ENCODE results near the gene SOBP. TPM values are rescaled to one million over a fixed set of nuclear protein-coding genes. Genes with fewer than 3 reads are reported as not detected.

The SOBP gene
- total RNA-seq, 2 donors from 2014 or later: 0.97 TPM; not detected in 1

DNA sequence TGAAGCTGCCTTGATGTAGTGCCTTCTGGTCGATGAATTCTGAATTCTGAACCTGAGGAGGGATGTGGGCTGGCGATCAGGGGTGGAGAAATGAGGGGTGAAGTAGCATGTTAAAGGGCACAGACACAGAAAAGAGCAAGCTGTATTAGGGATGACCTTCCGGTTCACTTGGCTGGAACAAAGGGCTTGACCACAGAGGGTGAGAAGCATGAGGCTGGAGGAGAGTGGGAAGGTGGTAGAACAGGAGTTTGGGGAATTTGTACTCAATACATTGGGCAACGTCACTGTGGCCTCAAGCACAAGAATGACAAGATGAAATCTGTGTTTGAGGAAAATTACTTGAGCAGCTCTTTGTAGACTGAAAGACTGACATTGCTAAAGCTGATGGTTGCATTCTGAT is 155.8 kb downstream of the SOBP start:
- Mint-ChIP-seq H3K36me3 (no peaks in the 10 kb centered on the region), H3K9me3 (no peaks in the 10 kb centered on the region), H3K27ac (no peak overlapping the region)
- no peak for ATAC-seq
- no peak for DNase-seq (ENCODE audit: low spot score in 2 of 2)

DNA sequence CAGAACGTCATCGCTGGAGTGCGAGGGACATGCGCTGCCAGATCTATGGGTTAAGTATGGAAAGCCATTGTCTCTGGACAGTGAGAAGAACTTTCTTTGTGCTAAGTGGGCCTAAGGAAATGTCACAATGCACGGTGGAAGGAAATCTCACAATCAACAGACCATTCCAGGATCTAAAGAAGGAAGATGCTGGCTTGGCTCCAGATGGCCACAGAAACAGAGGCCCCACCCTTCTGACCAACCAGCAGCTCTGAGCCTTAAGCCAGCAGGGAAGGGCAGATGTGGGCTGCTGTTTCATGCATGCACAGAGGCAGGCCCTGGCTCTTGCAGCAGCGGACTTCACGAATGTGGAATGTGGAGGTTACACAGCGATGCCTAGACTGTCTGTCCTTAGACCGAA is 156.3 kb downstream of the SOBP start:
- no peak for DNase-seq (ENCODE audit: low spot score in 2 of 2)
- H3K9me3 Mint-ChIP-seq: no peaks in the 10 kb centered on the region
- ATAC-seq: no peak
- H3K36me3 Mint-ChIP-seq: no peaks in the 10 kb centered on the region
- H3K27ac Mint-ChIP-seq: no peak overlapping the region

DNA sequence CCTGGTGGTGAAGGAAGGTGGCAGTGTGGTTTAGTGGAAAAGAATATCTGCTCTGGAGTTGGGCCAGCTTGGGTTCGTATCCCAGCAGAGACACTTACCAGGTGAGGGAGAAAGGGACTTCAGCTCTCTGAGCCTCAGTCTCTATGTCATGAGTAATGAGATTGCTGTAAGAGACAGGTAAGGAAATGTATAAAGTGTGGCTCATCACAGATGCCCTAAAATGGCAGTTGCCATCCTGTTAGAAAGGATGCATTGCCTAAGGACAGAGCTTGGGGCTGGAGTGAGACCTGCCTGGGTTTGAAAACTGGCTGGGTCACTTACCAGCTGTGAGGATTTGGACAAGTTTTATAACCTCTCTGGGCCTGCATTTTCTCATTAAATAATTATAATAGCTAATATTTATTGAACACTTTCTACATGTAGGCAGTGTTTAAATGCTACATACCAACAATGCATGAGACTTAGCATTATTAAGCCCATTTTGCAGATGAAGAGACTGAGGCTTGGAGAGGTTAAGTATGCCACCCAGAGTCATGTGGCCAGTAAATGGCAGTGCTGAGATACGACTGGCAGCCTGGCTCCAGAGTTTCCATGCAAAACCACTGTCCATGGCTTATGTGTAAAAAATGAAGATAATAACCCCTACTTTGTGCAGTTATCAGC is 157.0 kb downstream of the SOBP start:
- Mint-ChIP-seq H3K36me3 (no peaks in the 10 kb centered on the region), H3K9me3 (no peaks in the 10 kb centered on the region), H3K27ac (no peak overlapping the region)
- no peak for DNase-seq (ENCODE audit: low spot score in 2 of 2)
- no peak for ATAC-seq

DNA sequence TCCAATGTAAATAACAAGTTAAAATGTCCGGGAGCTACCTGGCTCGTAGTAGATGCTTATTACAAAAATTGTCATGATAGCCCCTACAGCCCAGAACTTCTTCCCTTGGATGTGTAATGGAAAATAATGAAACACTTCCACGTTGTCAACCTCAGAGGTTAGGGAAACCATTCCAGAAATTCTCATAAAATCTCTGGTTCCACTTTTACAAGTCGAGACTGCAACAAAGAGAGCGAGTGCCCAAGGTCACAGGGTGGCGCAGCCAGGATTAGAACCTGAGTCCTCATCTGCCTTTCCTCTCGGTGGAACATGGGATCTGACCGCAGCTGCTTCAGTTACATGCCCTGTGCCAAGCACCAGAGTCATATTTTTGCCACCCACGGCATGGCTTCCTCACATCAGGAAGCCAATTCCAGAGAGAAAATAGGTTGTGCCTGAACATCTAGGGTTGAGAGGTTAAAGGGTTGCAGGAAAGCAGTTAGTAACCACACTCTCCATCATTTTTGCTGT is 157.6 kb downstream of the SOBP start:
- no peaks in the 10 kb centered on the region for H3K36me3 Mint-ChIP-seq
- DNase-seq (ENCODE audit: low spot score in 2 of 2) (no peak), ATAC-seq (no peak)
- H3K27ac Mint-ChIP-seq: no peak overlapping the region
- no peaks in the 10 kb centered on the region for H3K9me3 Mint-ChIP-seq

DNA sequence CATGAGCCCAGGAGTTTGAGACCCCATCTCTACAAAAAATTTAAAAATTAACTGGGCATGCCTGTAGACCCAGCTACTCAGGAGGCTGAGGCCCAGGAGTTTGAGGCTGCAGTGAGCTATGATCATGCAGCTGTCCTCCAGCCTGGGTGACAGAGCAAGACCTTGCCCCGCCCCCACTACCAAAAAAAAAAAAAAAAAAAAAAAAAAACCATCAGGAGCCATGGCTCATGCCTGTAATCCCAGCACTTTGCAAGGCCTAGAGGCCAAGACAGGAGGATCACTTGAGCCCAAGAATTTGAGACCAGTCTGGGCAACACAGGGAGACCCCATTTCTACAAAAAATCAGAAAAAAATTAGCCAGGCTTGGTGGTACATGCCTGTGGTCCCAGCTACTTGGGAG is 159.1 kb downstream of the SOBP start:
- Mint-ChIP-seq H3K27ac (no peak overlapping the region), H3K9me3 (no peaks in the 10 kb centered on the region), H3K36me3 (no peaks in the 10 kb centered on the region)
- DNase-seq (ENCODE audit: low spot score in 2 of 2) (no peak), ATAC-seq (no peak)

DNA sequence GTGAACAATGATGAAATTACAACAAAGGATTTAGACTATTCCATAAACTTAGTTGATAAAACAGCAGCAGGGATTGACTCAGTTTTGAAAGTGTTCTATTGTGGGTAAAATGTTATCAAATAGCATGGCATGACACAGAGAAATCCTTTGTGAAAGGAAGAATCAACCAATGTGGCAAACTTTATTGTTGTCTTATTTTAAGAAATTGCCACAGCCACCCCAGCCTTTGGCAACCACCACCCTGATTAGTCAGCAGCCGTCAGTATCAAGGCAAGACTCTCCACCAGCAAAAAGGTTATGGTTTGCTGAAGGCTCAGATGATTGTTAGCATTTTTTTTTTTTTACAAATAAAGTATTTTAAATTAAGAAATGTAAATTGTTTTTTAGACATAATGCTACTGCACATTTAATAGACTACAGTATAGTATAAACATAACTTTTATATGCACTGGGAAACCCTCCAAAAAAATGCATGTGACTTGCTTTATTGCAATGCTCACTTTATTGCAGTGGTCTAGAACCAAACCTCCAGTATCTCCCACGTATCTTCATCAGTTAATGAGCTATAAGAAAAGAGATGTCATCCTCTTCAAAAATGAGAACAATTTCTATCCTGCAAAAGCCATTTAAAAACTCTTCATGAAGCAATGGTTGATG is 162.7 kb downstream of the SOBP start:
- Mint-ChIP-seq H3K36me3 (no peaks in the 10 kb centered on the region), H3K27ac (no peak overlapping the region), H3K9me3 (no peaks in the 10 kb centered on the region)
- ATAC-seq (no peak), DNase-seq (ENCODE audit: low spot score in 2 of 2) (no peak)

DNA sequence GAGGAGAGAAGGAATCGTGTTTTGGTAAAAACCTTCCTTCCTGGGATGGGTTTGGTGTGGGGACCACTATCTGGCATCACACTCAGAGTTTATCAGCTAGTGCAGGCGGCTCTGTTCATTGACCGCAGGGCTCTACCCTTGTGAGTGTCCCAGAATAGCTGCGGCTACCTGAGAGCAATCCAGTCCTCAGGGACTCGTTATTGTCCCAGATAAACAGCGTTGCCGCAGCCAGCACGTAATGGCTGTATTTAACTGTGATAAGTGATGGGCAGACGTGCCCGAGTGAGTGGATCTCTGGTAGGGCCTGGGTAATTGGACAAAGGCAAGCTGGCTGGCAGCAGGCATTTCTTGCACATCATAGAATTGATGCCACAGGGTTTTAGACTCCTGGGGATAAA is 163.3 kb downstream of the SOBP start:
- DNase-seq (ENCODE audit: low spot score in 2 of 2) (no peak), ATAC-seq (no peak)
- Mint-ChIP-seq H3K36me3 (no peaks in the 10 kb centered on the region), H3K27ac (no peak overlapping the region), H3K9me3 (no peaks in the 10 kb centered on the region)

DNA sequence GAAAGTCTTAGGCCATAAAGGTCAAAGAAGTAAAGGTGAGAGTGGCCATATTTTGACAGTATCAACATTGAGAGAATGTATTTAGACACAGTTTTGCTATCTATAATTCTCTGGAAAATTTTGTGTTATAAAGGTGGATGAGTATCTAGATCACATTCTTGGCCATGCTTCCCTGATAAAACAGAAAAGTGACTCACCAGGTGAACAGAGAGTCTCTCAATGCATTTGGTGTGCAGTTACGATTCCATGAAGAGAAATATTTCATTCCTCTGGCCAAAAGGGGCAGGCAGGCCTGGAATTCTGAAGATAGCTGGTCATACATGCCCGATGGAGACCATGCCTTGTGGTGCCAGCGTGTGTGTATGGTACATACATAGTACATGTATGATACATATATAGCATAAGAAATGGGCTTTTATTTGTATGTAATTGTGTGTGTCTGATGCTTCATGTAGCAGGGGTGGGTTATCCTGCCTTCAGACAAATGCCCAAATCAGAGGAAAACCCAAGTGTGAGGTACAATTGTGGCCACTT is 164.0 kb downstream of the SOBP start:
- no peak for ATAC-seq
- H3K9me3 Mint-ChIP-seq: no peaks in the 10 kb centered on the region
- no peak for DNase-seq (ENCODE audit: low spot score in 2 of 2)
- no peaks in the 10 kb centered on the region for H3K36me3 Mint-ChIP-seq
- H3K27ac Mint-ChIP-seq: no peak overlapping the region

DNA sequence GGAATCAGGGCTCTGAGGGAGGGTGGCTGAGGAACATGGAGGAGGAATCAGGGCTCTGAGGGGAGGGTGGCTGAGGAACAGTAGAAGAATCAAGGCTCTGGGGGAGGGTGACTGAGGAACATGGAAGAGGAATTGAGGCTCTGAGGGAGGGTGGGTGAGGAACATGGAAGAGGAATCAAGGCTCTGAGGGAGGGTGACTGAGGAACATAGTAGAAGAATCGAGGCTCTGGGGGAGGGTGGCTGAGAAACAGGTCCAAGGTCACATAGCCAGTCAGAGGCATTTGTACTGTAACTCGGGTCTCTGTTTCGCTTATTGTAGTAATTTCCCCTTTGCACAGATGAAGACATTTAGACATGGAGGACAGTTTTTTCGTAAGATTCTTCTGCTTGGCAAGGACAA is 164.8 kb downstream of the SOBP start:
- ATAC-seq: no peak
- no peak overlapping the region for H3K27ac Mint-ChIP-seq
- H3K36me3 Mint-ChIP-seq: no peaks in the 10 kb centered on the region
- DNase-seq (ENCODE audit: low spot score in 2 of 2): no peak
- no peaks in the 10 kb centered on the region for H3K9me3 Mint-ChIP-seq

DNA sequence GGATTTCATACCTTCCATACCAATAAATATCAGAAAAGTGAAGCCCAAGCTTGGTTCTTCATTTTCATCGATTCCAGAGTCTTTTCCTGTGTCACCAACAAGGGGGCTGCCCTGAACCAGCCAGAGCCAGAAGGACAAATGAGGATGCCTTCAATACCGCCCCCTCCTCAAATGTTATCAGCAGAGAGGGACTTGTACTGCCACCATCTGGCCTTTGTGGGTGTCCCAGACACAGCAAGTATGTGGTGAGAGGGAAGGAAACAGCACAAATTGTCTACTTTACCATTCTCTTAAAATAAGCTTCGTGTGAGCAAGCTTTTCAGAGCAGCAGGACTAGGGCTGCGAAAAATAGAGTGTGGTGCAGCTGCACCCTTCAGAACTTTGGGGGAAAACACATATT is 165.3 kb downstream of the SOBP start:
- no peak overlapping the region for H3K27ac Mint-ChIP-seq
- no peak for DNase-seq (ENCODE audit: low spot score in 2 of 2)

DNA sequence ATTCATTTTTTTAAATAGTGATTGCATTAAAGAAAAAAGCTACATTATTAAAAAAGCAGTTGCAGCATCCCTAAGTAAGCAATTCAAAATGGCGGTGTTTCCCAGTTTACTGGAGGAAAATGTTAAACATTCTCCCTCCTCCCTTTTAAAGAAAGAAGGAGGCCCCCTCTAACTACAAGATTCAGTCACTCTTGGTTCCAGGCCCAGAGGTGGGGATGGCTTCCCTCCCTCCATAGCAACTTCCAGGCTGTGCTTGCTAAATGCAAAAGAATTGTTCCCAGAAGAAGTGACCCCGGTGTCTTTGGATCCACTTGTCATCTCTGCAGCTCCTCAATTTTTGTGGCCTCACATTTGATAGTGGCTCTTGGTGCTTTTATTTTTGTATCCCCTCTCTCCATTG is 165.9 kb downstream of the SOBP start:
- H3K9me3 Mint-ChIP-seq: no peaks in the 10 kb centered on the region
- DNase-seq (ENCODE audit: low spot score in 2 of 2) (no peak), ATAC-seq (no peak)
- H3K36me3 Mint-ChIP-seq: no peaks in the 10 kb centered on the region
- no peak overlapping the region for H3K27ac Mint-ChIP-seq

More for the DNA sequence above, 165.3 kb downstream of the SOBP start:
- ATAC-seq: no peak
- no peaks in the 10 kb centered on the region for H3K36me3 Mint-ChIP-seq
- no peaks in the 10 kb centered on the region for H3K9me3 Mint-ChIP-seq

DNA sequence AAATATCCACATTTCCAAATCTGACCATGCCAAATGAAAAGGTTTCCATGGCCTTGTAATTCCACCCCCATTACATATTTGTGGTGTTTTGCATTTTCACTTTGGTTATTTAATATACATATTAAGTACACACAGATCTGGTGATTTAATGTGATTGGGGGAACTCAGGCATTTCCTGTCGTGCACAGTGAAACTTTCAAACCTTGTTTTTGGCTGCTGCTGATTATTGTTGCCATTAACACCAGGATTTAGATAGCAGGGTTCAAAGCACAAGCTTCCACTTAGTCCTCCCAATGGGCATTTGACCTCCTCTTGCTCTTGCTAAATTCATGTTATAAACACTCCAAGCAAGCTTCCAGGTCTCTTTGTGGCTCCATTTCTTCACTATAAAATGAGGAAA is 166.5 kb downstream of the SOBP start:
- DNase-seq (ENCODE audit: low spot score in 2 of 2) (no peak), ATAC-seq (no peak)
- H3K27ac Mint-ChIP-seq: peak overlapping the region in 1 of 2 donors; percentile 24
- H3K36me3 Mint-ChIP-seq: no peaks in the 10 kb centered on the region
- no peaks in the 10 kb centered on the region for H3K9me3 Mint-ChIP-seq

DNA sequence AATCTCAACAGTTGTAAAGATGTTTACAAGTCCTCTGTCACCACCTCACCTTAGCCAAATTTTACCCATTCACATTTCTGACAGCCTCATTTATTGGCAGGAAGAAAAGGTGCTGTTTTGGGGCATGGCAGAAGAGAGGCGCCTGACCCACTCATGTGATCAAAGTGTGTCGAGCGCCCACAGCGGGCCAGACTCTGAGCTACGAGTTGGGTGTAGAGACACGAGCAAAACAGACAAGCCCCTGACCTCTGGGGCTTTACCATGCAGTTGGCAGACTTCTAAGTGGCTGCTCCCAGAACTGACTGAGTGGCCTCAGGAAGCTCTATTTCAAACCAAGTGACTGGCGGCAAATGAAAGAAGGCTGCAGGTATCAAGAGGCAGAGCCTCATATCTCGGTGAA is 167.0 kb downstream of the SOBP start:
- Mint-ChIP-seq H3K27ac (peak overlapping the region in 1 of 2 donors; percentile 24), H3K36me3 (no peaks in the 10 kb centered on the region)
- ATAC-seq: no peak

DNA sequence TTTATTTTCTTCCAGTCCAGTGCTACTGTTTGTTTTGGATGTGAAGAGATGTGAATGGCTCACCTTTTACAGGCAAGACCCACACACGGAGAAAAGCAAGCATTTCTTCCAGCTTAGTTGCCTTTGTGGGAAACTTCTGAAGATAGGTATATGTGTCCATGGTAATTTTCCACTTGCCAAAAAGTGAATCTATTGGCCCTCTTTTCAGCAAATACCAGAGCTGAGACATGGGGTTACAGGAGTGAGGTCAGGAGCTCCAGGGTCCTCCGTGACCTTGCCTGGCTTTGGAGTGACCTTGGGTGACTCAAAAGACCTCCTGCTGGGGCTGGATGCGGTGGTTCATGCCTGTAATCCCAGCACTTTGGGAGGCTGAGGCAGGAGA is 167.4 kb downstream of the SOBP start:
- ATAC-seq (no peak), DNase-seq (ENCODE audit: low spot score in 2 of 2) (no peak)
- Mint-ChIP-seq H3K27ac (no peak overlapping the region), H3K9me3 (no peaks in the 10 kb centered on the region), H3K36me3 (no peaks in the 10 kb centered on the region)

More for the DNA sequence above, 167.0 kb downstream of the SOBP start:
- no peak for DNase-seq (ENCODE audit: low spot score in 2 of 2)
- H3K9me3 Mint-ChIP-seq: no peaks in the 10 kb centered on the region

DNA sequence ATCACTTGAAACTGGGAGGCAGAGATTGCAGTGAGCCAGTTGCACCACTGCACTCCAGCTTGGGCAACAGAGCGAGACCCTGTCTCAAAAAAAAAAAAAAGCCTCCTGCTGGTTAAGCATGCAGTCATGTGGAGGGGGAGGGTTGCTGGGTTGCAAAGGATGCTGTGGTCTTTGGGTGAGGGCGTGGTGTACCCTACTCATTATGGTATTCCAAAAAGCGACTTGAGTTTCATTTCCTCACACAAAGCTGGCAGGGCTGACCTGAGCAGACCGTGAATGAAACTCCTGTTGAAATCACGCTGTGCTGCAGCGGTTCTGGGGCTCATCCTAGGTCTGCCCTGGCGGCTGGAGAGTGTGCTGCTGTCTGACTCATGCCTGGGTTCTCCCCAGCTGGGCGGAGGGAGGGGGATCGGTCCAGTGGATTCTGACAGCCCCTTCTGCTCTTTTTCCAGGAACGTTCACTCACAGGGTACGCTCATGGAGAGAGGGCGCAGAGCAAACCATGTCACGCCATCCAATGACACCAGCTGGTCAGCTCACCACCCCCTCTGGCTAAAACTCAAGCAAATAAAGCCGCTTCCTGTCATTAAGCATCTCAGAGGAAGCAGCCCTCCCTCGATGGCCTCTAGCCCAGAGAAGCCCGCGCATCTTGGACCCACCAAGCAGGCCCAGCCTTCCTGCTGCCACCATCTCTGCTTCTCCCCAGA is 168.0 kb downstream of the SOBP start:
- Mint-ChIP-seq H3K27ac (peak overlapping the region; percentile 7 to 47), H3K36me3 (no peaks in the 10 kb centered on the region), H3K9me3 (no peaks in the 10 kb centered on the region)
- DNase-seq (ENCODE audit: low spot score in 2 of 2) (peak; percentile 61 to 80), ATAC-seq (peak; percentile 97 to 98)

DNA sequence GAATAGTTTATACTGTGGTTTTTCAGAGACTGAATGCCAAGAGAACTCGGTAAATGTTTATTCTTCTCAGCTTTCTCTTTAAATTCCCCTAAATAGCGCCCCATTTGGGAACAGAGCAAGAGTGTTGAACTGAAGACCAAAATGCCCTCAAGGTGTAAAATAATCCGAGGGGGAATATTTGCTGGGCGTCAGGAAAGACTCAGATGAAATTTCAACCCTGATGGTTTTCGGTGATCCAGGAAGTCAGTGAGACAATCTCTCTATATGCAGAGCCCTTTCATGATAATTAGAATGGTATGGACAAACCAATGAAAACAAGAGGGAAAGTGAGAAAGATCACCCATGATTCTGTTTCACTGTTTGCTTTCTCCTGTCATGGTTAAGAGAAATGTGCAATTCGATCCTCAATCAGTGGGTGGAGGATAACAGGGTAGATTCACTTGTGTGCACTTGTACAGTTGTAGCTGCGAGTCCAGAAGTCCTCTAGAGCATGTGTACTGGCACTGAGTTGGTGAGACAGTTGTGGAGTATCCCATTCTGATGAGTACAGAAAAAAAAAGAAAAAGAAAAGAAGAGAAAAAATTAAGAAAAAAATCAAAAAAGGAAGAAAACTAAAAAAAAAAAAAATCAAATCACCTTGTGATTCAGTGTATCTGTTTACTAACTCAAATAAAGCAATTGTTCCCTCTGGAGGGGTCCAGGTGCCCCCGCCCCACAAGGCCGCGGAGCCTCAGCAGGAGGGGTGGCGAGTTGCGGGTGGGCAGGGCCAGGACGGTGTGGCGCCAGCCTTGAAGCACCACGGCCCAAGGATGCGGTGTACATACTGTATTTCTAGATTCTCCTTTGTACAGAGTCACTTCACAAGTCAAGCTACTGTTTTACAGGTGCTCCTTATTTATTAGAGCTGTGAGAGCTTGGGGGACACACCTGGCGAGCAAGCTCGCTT is 169.3 kb downstream of the SOBP start:
- H3K27ac Mint-ChIP-seq: no peak overlapping the region
- ATAC-seq: no peak
- H3K9me3 Mint-ChIP-seq: no peaks in the 10 kb centered on the region
- no peaks in the 10 kb centered on the region for H3K36me3 Mint-ChIP-seq
- DNase-seq (ENCODE audit: low spot score in 2 of 2): no peak
